Esophagus muscularis mucosa (tissue), 4 donors: ENCODE data around the gene HSP90AA1.

Experiments
- EP300 ChIP-seq: sonication (generic); formaldehyde crosslinking; IDR thresholded peaks from one replicate; pipeline ENCODE4 v1.6.1; 2017; ENCODE audit warnings: antibody characterized with exemption
- POLR2A ChIP-seq: fragments of 450-650 bp; IDR thresholded peaks from one replicate; pipeline ENCODE4 v1.6.1; 2017; ENCODE audit warnings: antibody characterized with exemption, moderate library complexity, mild to moderate bottlenecking, low read depth
- TF ChIP-seq, protein P1 (sequence below), 3 experiments: fragments of 200-600 bp in 2 of 3; fragments of 450-650 bp in 1 of 3; sonication (generic) in 2 of 3; IDR thresholded peaks; one replicate each; pipeline ENCODE4 v1.5.1; 2017 to 2019; ENCODE audit warnings: antibody characterized with exemption in 3 of 3, mild to moderate bottlenecking in 2 of 3, moderate library complexity in 1 of 3

DNA sequence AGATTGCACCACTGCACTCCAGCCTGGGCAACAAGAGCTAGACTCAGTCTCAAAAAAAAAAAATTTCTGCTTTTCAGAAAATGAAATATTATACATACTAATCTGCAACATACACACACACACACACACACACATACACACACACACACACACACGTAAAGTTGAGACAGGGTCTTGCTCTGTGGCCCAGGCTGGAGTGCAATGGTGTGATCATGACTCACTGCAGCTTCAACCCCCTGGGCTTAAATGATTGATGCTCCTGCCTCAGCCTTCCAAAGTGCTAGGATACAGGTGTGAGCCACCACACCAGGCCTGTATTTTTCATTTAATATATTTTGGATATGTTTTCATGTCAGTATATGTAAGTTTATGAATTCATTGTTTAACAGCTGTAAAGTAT lies 34.0 kb upstream of the HSP90AA1 start:
- TF ChIP-seq EP300 (no peak), POLR2A (no peak)
- TF ChIP-seq, protein P1, sequence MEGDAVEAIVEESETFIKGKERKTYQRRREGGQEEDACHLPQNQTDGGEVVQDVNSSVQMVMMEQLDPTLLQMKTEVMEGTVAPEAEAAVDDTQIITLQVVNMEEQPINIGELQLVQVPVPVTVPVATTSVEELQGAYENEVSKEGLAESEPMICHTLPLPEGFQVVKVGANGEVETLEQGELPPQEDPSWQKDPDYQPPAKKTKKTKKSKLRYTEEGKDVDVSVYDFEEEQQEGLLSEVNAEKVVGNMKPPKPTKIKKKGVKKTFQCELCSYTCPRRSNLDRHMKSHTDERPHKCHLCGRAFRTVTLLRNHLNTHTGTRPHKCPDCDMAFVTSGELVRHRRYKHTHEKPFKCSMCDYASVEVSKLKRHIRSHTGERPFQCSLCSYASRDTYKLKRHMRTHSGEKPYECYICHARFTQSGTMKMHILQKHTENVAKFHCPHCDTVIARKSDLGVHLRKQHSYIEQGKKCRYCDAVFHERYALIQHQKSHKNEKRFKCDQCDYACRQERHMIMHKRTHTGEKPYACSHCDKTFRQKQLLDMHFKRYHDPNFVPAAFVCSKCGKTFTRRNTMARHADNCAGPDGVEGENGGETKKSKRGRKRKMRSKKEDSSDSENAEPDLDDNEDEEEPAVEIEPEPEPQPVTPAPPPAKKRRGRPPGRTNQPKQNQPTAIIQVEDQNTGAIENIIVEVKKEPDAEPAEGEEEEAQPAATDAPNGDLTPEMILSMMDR (IDR thresholded peaks at IDR 0.05): no peak
